K562 (cell line): Measurements from ENCODE around the gene SLC39A9. TPM values are rescaled to one million over a fixed set of nuclear protein-coding genes. Genes with fewer than 3 reads are reported as not detected.

Source experiments
- ATAC-seq: fragments of 200-7000 bp; cut with Tn5 transposase; 3 replicates; pipeline ENCODE4 v1.9.1; 2020; ENCODE audit warnings: moderate library complexity
- BruUV-seq: library from RNA; stranded (reverse); fragments of 400-500 nt; replicated peaks from 2 replicates; lab custom pipeline; 2021; lab: Mats Ljungman, UMichigan
- CTCF ChIA-PET: fragments of 300-600 bp; formaldehyde crosslinking; extraction: SDS; loops from one replicate; lab custom pipeline; 2021; ENCODE audit warnings: low intra/inter-chr PET ratio; lab: Yijun Ruan, JAX
- POLR2A ChIA-PET: fragments of 300-600, 350-650 bp; sonication (Branson Sonifier 250); formaldehyde crosslinking; extraction: SDS; loops from one replicate; lab custom pipeline; 2021; ENCODE audit warnings: antibody characterized with exemption, inconsistent platforms; lab: Yijun Ruan, JAX
- DNase-seq, 4 experiments: peaks; one replicate each; pipeline versions ENCODE4 v3.0.0 to v3.0.0-alpha.2; 2011 to 2018; ENCODE audit warnings: low spot score in 3 of 4, mixed read lengths in 3 of 4; ENCODE audit errors: extremely low read depth in 1 of 4
- FAIRE-seq: peaks from 2 replicates; lab custom pipeline; 2011; peaks lifted over from hg19 to GRCh38; lab: Jason Lieb, UNC
- H2AFZ ChIP-seq: 2 replicates; pipeline ENCODE4 v1.6.0; 2011; ENCODE audit warnings: low read depth, low read length, control low read depth, inconsistent platforms
- H3K27ac ChIP-seq: fragments of 200-600 bp; 3 replicates; pipeline ENCODE4 v1.8.0; 2011; ENCODE audit warnings: low read depth, mild to moderate bottlenecking, control low read depth, inconsistent platforms, low read length, moderate library complexity, mixed read lengths; ENCODE audit errors: extremely low read depth
- H3K27me3 ChIP-seq, 2 experiments: fragments of 300-600 bp in 1 of 2; 2 replicates in 1 of 2; 3 replicates in 1 of 2; pipeline versions ENCODE4 v1.6.0 to v1.8.0; 2011; ENCODE audit warnings: inconsistent platforms in 2 of 2, low read length in 2 of 2, mild to moderate bottlenecking in 1 of 2, mixed read lengths in 1 of 2, moderate library complexity in 1 of 2; ENCODE audit not compliant: control insufficient read depth in 2 of 2, insufficient read depth in 2 of 2
- H3K36me3 ChIP-seq: fragments of 300-600 bp; 3 replicates; pipeline ENCODE4 v1.8.0; 2011; ENCODE audit warnings: mild to moderate bottlenecking, low read length, inconsistent platforms; ENCODE audit not compliant: control insufficient read depth, insufficient read depth
- H3K4me1 ChIP-seq, 2 experiments: fragments of 200-600 bp in 1 of 2; replicated peaks in 1 of 2; 2 replicates in 1 of 2; 3 replicates in 1 of 2; pipeline versions ENCODE4 v1.5.1 to v1.8.0; 2011; ENCODE audit warnings: inconsistent platforms in 2 of 2, low read length in 2 of 2, mild to moderate bottlenecking in 1 of 2, mixed read lengths in 1 of 2, moderate library complexity in 1 of 2; ENCODE audit not compliant: control insufficient read depth in 2 of 2, insufficient read depth in 2 of 2
- H3K4me2 ChIP-seq: 2 replicates; pipeline ENCODE4 v1.6.1; 2011; ENCODE audit warnings: low read length, control low read depth, inconsistent platforms, mixed read lengths; ENCODE audit not compliant: insufficient read depth
- H3K4me3 ChIP-seq: fragments of 200-600 bp; sonication (generic), shearing (Covaris generic); 2 replicates; pipeline ENCODE4 v1.5.1; 2016; ENCODE audit warnings: control low read depth, inconsistent platforms
- H3K79me2 ChIP-seq: fragments of 200-600 bp; 3 replicates; pipeline ENCODE4 v1.8.0; 2011; ENCODE audit warnings: low read length, inconsistent platforms; ENCODE audit not compliant: control insufficient read depth, insufficient read depth
- H3K9ac ChIP-seq, 2 experiments: 2 replicates each; pipeline versions ENCODE4 v1.6.0 to v1.6.1; 2011; ENCODE audit warnings: low read depth in 2 of 2, low read length in 2 of 2, control low read depth in 1 of 2, inconsistent platforms in 1 of 2, mild to moderate bottlenecking in 1 of 2, mixed read lengths in 1 of 2; ENCODE audit not compliant: insufficient read depth in 1 of 2
- H3K9me1 ChIP-seq: one replicate; pipeline ENCODE4 v1.6.0; 2011; ENCODE audit warnings: inconsistent platforms, mild to moderate bottlenecking, low read length, moderate library complexity; ENCODE audit not compliant: control insufficient read depth, insufficient read depth
- H3K9me3 ChIP-seq: replicated peaks from 2 replicates; pipeline ENCODE4 v1.5.1; 2011; ENCODE audit warnings: low read depth, low read length, inconsistent platforms; ENCODE audit not compliant: control insufficient read depth, insufficient read depth
- H4K20me1 ChIP-seq: replicated peaks from 2 replicates; pipeline ENCODE4 v1.6.1; 2011; ENCODE audit warnings: low read length, inconsistent platforms, mixed read lengths; ENCODE audit not compliant: control insufficient read depth, insufficient read depth
- CCAR2 ChIP-seq: fragments of 200-400 bp; formaldehyde crosslinking; IDR thresholded peaks from 2 replicates; pipeline ENCODE4 v1.6.1; 2017; ENCODE audit warnings: mild to moderate bottlenecking, low read depth, low read length
- DNMT1 ChIP-seq: fragments of 450-650 bp; IDR thresholded peaks from 2 replicates; pipeline ENCODE4 v1.6.1; 2016; ENCODE audit warnings: antibody characterized with exemption, mild to moderate bottlenecking
- FOSL1 ChIP-seq: fragments of 200-800 bp; sonication (Bioruptor generic); conservative IDR thresholded peaks from 2 replicates; pipeline ENCODE4 v1.6.1; 2016; ENCODE audit warnings: missing genetic modification characterization, missing compliant biosample characterization
- GATAD2A ChIP-seq: fragments of 450-650 bp; IDR thresholded peaks from 2 replicates; pipeline ENCODE4 v1.6.1; 2017
- GTF2B ChIP-seq: IDR thresholded peaks from 2 replicates; pipeline ENCODE4 v1.6.1; 2011; ENCODE audit not compliant: insufficient read length; ENCODE audit errors: extremely low read depth
- MEF2A ChIP-seq: IDR thresholded peaks from 2 replicates; pipeline ENCODE4 v1.6.1; 2011; ENCODE audit warnings: low read depth, mild to moderate bottlenecking, low read length, moderate library complexity; ENCODE audit not compliant: control insufficient read depth
- MYBL2 ChIP-seq, 2 experiments: fragments of 450-650 bp in 1 of 2; sonication (generic) in 1 of 2; formaldehyde crosslinking in 1 of 2; IDR thresholded peaks; 2 replicates each; pipeline versions ENCODE4 v1.6.1 to v1.8.1; 2017 to 2022; ENCODE audit warnings: borderline replicate concordance in 1 of 2, inconsistent platforms in 1 of 2, low read depth in 1 of 2, mild to moderate bottlenecking in 1 of 2, missing genetic modification reagents in 1 of 2, moderate library complexity in 1 of 2
- NR3C1 ChIP-seq: sonication (generic); formaldehyde crosslinking; IDR thresholded peaks from 2 replicates; pipeline ENCODE4 v1.8.1; 2022; ENCODE audit warnings: missing genetic modification reagents
- SAFB2 ChIP-seq: fragments of 200-400 bp; formaldehyde crosslinking; IDR thresholded peaks from 2 replicates; pipeline ENCODE4 v1.6.1; 2018; ENCODE audit warnings: borderline replicate concordance, low read length, low read depth, moderate library complexity; ENCODE audit not compliant: severe bottlenecking
- SMC3 ChIP-seq: conservative IDR thresholded peaks from 2 replicates; pipeline ENCODE4 v1.6.1; 2011; ENCODE audit warnings: low read depth, low read length, improper control_type of control experiment; ENCODE audit not compliant: insufficient read depth
- SREBF1 ChIP-seq: fragments of 150-350 bp; IDR thresholded peaks from 2 replicates; pipeline ENCODE4 v1.6.1; 2014; ENCODE audit warnings: antibody characterized with exemption, low read depth, low read length, borderline replicate concordance
- STAT5A ChIP-seq: IDR thresholded peaks from 2 replicates; pipeline ENCODE4 v1.6.1; 2012; ENCODE audit warnings: low read length, inconsistent platforms, borderline replicate concordance
- THAP7 ChIP-seq: fragments of 250-450 bp; sonication (Bioruptor Pico); IDR thresholded peaks from 2 replicates; pipeline ENCODE4 v1.5.0; 2021
- ZBTB12 ChIP-seq: fragments of 250-450 bp; sonication (Bioruptor Pico); IDR thresholded peaks from 2 replicates; pipeline ENCODE4 v1.4.0; 2020
- ZNF347 ChIP-seq: fragments of 450-650 bp; formaldehyde crosslinking; IDR thresholded peaks from 2 replicates; pipeline ENCODE4 v1.4.0; 2020; ENCODE audit warnings: low read depth, mild to moderate bottlenecking, moderate library complexity
- ZNF512 ChIP-seq: IDR thresholded peaks from 2 replicates; pipeline ENCODE4 v1.6.1; 2016; ENCODE audit warnings: missing genetic modification characterization, missing compliant biosample characterization
- ZNF75A ChIP-seq: fragments of 450-650 bp; formaldehyde crosslinking; IDR thresholded peaks from 2 replicates; pipeline ENCODE4 v1.4.0; 2020; ENCODE audit warnings: mild to moderate bottlenecking
- ZSCAN32 ChIP-seq: fragments of 450-650 bp; formaldehyde crosslinking; IDR thresholded peaks from 2 replicates; pipeline ENCODE4 v1.4.0; 2020; ENCODE audit warnings: mild to moderate bottlenecking, moderate library complexity
- WGBS: fragments of 100-300 bp; shearing (Covaris generic); methylation state at CpG from one replicate; pipeline ENCODE4 v1.1.6; 2016; ENCODE audit warnings: low coverage, mixed read lengths; ENCODE audit not compliant: insufficient coverage; ENCODE audit errors: missing lambda C conversion rate; 5-methylcytosine and 5-hydroxymethylcytosine counted together
- in situ Hi-C: fragments of 300-500 bp; cut with MboI; formaldehyde crosslinking; loops from 4 replicates; pipeline ENCODE4 v1.15.0; 2018; ENCODE audit warnings: inconsistent platforms, mixed read lengths
- intact Hi-C: fragments of 100-400 bp; cut with micrococcal nuclease; formaldehyde crosslinking; loops from 2 replicates; pipeline ENCODE4 v1.14.2; 2022
- polyA plus RNA-seq, 8 experiments: library from polyadenylated mRNA; depleted of rRNA in 4 of 8; stranded (reverse) in 5 of 8; unstranded in 3 of 8; fragments of >200 nt; fragmentation: Nextera tagmentation in 2 of 8; fragmentation: Illumina TruSeq in 1 of 8; extraction: Ambion mirVana in 2 of 8; extraction: Trizol in 1 of 8; gene quantifications; 2 replicates each; pipeline versions ENCODE4 v1.2.1 to v1.2.3, GENCODE V29; 2011 to 2014; ENCODE audit warnings: inconsistent platforms in 1 of 8, missing spikeins in 1 of 8
- total RNA-seq, 7 experiments: library from RNA; depleted of rRNA in 6 of 7; stranded (reverse); fragments of >200 nt in 6 of 7; fragmentation: Illumina TruSeq in 2 of 7; extraction: Trizol in 2 of 7; gene quantifications; 2 replicates each; pipeline versions ENCODE4 v1.2.1 to v1.2.3, GENCODE V29; 2011 to 2021; ENCODE audit warnings: low replicate concordance in 1 of 7

Gene SLC39A9
- total and polyA plus RNA-seq, 9 of the 15 experiments (the other 6 are each of a cell fraction or from before 2014, with no cell fraction given): 18.4 to 66.0 (median 32.5) TPM

GRCh38 chr14:69473946-69474345, 75.5 kb downstream of the SLC39A9 start:
- Histone ChIP-seq H2AFZ (no peak overlapping the region), H3K79me2 (no peaks in the 10 kb centered on the region), H3K27ac (no peak overlapping the region), H3K9me3 (no peaks in the 10 kb centered on the region), H3K4me2 (no peak overlapping the region), H3K4me1 (no peaks in the 10 kb centered on the region; a peak in 1 of 5 replicates), H3K4me3 (no peak overlapping the region), H3K36me3 (no peaks in the 10 kb centered on the region), H3K9me1 (no peaks in the 10 kb centered on the region), H3K9ac (no peak overlapping the region), H3K27me3 (peaks cover 10 to 19% of the 10 kb centered on the region in 2 experiments; a peak in 2 of 5 replicates), H4K20me1 (no peaks in the 10 kb centered on the region)
- intact Hi-C loops: no loop called here
- BruUV-seq: no TSS peak
- ATAC-seq (no peak), FAIRE-seq (no peak), DNase-seq (no peak)
- TF ChIP-seq ZNF512 (tag) (no peak), GTF2B (no peak), ZNF347 (CRISPR knock-in tag) (no peak), THAP7 (no peak), NR3C1 (CRISPR knock-in tag) (no peak), ZNF75A (CRISPR knock-in tag) (no peak), MYBL2 (IDR thresholded peaks at IDR 0.05; ENCODE audit: low read depth) (no peak), MYBL2 (CRISPR knock-in tag; IDR thresholded peaks at IDR 0.05; ENCODE audit: borderline replicate concordance) (no peak), ZSCAN32 (CRISPR knock-in tag) (no peak), ZBTB12 (CRISPR knock-in tag) (no peak), STAT5A (no peak), SREBF1 (no peak), GATAD2A (no peak), SAFB2 (no peak), MEF2A (no peak), FOSL1 (tag) (no peak), SMC3 (no peak), CCAR2 (no peak), DNMT1 (no peak)
- POLR2A ChIA-PET: no interaction called here
- CTCF ChIA-PET: no interaction called here
- 5% methylated on average over 3 of the region's 3 CpGs for WGBS
- in situ Hi-C loops: loop anchor here (25.0 kb wide), 2 partner anchors 212 to 612 kb away; partner anchors contain the start of gene GALNT16
